GM23248 (cell line): ENCODE results near the gene SSB. TPM values are rescaled to one million over a fixed set of nuclear protein-coding genes. Genes with fewer than 3 reads are reported as not detected.

ENCODE experiments used
- DNase-seq: peaks from one replicate; pipeline ENCODE4 v3.0.0-alpha.2; 2015
- H2AFZ ChIP-seq: fragments of 200-600 bp; sonication (generic); 2 replicates; pipeline ENCODE4 v1.6.1; 2016; ENCODE audit warnings: antibody characterized with exemption
- H3F3A ChIP-seq: fragments of 200-600 bp; sonication (generic); 2 replicates; pipeline ENCODE4 v1.6.1; 2016; ENCODE audit warnings: mild to moderate bottlenecking, antibody characterized with exemption, mixed run types; ENCODE audit not compliant: insufficient read depth
- H3K27ac ChIP-seq: fragments of 200-600 bp; sonication (generic); 2 replicates; pipeline ENCODE4 v1.5.1; 2016; ENCODE audit warnings: mild to moderate bottlenecking
- H3K27me3 ChIP-seq: fragments of 200-600 bp; sonication (generic); replicated peaks from 2 replicates; pipeline ENCODE4 v1.6.1; 2016; ENCODE audit warnings: mild to moderate bottlenecking; ENCODE audit not compliant: insufficient read depth
- H3K36me3 ChIP-seq: fragments of 200-600 bp; sonication (generic); 2 replicates; pipeline ENCODE4 v1.6.1; 2016; ENCODE audit warnings: low read depth, mild to moderate bottlenecking
- H3K4me1 ChIP-seq: fragments of 200-600 bp; sonication (generic); 2 replicates; pipeline ENCODE4 v1.6.1; 2016; ENCODE audit warnings: mild to moderate bottlenecking; ENCODE audit not compliant: insufficient read depth
- H3K4me2 ChIP-seq: fragments of 200-600 bp; sonication (generic); one replicate; pipeline ENCODE4 v1.6.1; 2016; ENCODE audit warnings: mild to moderate bottlenecking; ENCODE audit not compliant: unreplicated experiment
- H3K4me3 ChIP-seq: fragments of 200-600 bp; sonication (generic); 2 replicates; pipeline ENCODE4 v1.5.1; 2016; ENCODE audit warnings: mild to moderate bottlenecking
- H3K79me2 ChIP-seq: fragments of 200-600 bp; sonication (generic); 2 replicates; pipeline ENCODE4 v1.6.1; 2016; ENCODE audit warnings: mild to moderate bottlenecking; ENCODE audit not compliant: insufficient read depth
- H3K9ac ChIP-seq: fragments of 200-600 bp; sonication (generic); 2 replicates; pipeline ENCODE4 v1.6.1; 2016; ENCODE audit warnings: mild to moderate bottlenecking
- H3K9me2 ChIP-seq: fragments of 200-600 bp; sonication (generic); 2 replicates; pipeline ENCODE4 v1.6.1; 2016; ENCODE audit warnings: mixed run types, mild to moderate bottlenecking, moderate library complexity; ENCODE audit not compliant: insufficient read depth
- H3K9me3 ChIP-seq: fragments of 200-600 bp; sonication (generic); one replicate; pipeline ENCODE4 v1.6.1; 2017; ENCODE audit warnings: low read depth
- H4K20me1 ChIP-seq: fragments of 200-600 bp; sonication (generic); 2 replicates; pipeline ENCODE4 v1.6.0; 2016; ENCODE audit not compliant: insufficient read depth
- EZH2 ChIP-seq: fragments of 200-600 bp; sonication (generic); IDR thresholded peaks from 2 replicates; pipeline ENCODE4 v1.6.1; 2018; ENCODE audit warnings: antibody characterized with exemption, mild to moderate bottlenecking; ENCODE audit not compliant: insufficient read depth, poor library complexity, severe bottlenecking
- EZH2phosphoT487 ChIP-seq: fragments of 200-600 bp; sonication (generic); IDR thresholded peaks from 2 replicates; pipeline ENCODE4 v1.6.1; 2018; ENCODE audit warnings: antibody characterized with exemption, moderate library complexity, mild to moderate bottlenecking, low read depth; ENCODE audit not compliant: insufficient read depth
- WGBS, 2 experiments: methylation state at CpG; one replicate each; pipeline ENCODE4 v1.1.6; 2015 to 2017; ENCODE audit warnings: low lambda C conversion rate in 2 of 2, low coverage in 1 of 2; ENCODE audit errors: missing lambda C conversion rate in 2 of 2; 5-methylcytosine and 5-hydroxymethylcytosine counted together
- in situ Hi-C: fragments of 300-500 bp; cut with MboI; formaldehyde crosslinking; loops from 2 replicates; pipeline ENCODE4 v1.15.0; 2020
- polyA plus RNA-seq: library from polyadenylated mRNA; unstranded; fragments of >200 nt; fragmentation: Nextera tagmentation; extraction: Ambion mirVana; gene quantifications from 2 replicates; pipeline ENCODE4 v1.2.1, GENCODE V29; 2016
- total RNA-seq: library from RNA; depleted of rRNA; stranded (reverse); fragments of >200 nt; shearing (Covaris generic); gene quantifications from 2 replicates; pipeline ENCODE4 v1.2.3, GENCODE V29; 2014

Gene SSB
- total and polyA plus RNA-seq, 2 experiments from 2014 or later: 80.4 to 204 TPM

DNA sequence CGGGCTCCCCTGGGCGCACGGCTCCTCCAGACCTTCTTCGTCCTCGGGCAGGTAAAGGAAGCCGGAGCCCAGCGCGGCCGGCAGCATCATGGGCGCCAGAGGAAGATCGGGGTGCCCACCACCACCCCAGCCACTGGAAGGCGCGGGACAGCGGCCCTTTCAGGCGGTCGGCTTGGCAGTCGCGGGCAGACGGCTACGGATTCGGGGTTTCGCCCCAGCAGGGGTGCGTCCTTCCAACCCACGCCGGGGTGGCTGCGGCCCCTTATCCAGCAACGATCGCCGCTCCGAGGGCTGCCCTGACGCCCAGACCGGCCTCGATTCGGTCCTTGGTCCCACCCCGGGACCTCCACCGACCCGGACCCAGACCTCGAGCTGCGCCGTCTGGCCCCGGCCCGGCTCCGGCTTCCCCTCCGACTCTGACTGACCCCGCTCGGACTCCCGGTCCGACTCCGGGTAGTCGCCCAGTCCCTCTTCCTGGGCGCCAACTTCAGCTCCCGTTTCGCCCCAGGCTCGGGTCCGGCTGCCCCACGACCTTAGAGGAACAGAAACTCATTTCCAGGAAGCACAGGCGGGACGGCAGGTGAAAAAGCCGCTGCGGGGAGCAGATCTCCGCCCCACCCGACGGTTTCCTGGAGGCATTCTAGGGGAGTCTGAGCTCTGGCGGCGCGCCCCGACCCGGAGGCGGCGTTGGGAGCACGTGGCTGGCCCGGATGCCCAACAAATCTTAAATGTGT, 30.2 kb upstream of the SSB start:
- Histone ChIP-seq H2AFZ (peak overlapping the region; percentile 87), H3K4me2 (peak overlapping the region; percentile 72), H3K9me3 (no peaks in the 10 kb centered on the region), H3K4me1 (no peaks in the 10 kb centered on the region), H3F3A (no peaks in the 10 kb centered on the region), H4K20me1 (no peaks in the 10 kb centered on the region), H3K27ac (no peak overlapping the region), H3K27me3 (peaks cover 24% of the 10 kb centered on the region), H3K4me3 (peak overlapping the region; percentile 67), H3K9ac (0 out of 2 replicates have a peak overlapping the region, but pooled peaks have one; percentile 13), H3K9me2 (no peaks in the 10 kb centered on the region), H3K79me2 (no peaks in the 10 kb centered on the region), H3K36me3 (no peaks in the 10 kb centered on the region)
- TF ChIP-seq EZH2: peak; percentile 62
- no peak for TF ChIP-seq EZH2phosphoT487
- peak; percentile 35 for DNase-seq
- in situ Hi-C loops: no loop called here
- 15 to 28% methylated on average over 21 to 60 of the region's 72 CpGs for WGBS, 2 experiments

GRCh38 chr2:169771021-169771420, 27.6 kb upstream of the SSB start:
- H3K27ac ChIP-seq: no peak overlapping the region
- H3K4me3 ChIP-seq: no peak overlapping the region
- H4K20me1 ChIP-seq: no peaks in the 10 kb centered on the region
- H2AFZ ChIP-seq: no peak overlapping the region
- no peak overlapping the region for H3K9ac ChIP-seq
- WGBS, 2 experiments: 79 to 82% methylated on average over 5 of the region's 5 CpGs
- no peaks in the 10 kb centered on the region for H3K79me2 ChIP-seq
- H3K4me1 ChIP-seq: peaks cover 4% of the 10 kb centered on the region; the same call in 1 of the 2 replicates
- H3F3A ChIP-seq: no peaks in the 10 kb centered on the region
- TF ChIP-seq EZH2phosphoT487 (no peak), EZH2 (no peak)
- DNase-seq: no peak
- in situ Hi-C loops: no loop called here
- H3K9me3 ChIP-seq: no peaks in the 10 kb centered on the region
- H3K27me3 ChIP-seq: peaks cover 24% of the 10 kb centered on the region
- no peak overlapping the region for H3K4me2 ChIP-seq
- no peaks in the 10 kb centered on the region for H3K36me3 ChIP-seq
- H3K9me2 ChIP-seq: no peaks in the 10 kb centered on the region

- Histone ChIP-seq H3K4me3 (no peak overlapping the region), H3K4me1 (peaks cover 5% of the 10 kb centered on the region; the same call in 1 of the 2 replicates), H3K9me3 (no peaks in the 10 kb centered on the region), H3K9me2 (no peaks in the 10 kb centered on the region), H3K79me2 (no peaks in the 10 kb centered on the region), H3K36me3 (no peaks in the 10 kb centered on the region), H3F3A (no peaks in the 10 kb centered on the region), H4K20me1 (no peaks in the 10 kb centered on the region), H2AFZ (no peak overlapping the region), H3K4me2 (no peak overlapping the region), H3K9ac (no peak overlapping the region), H3K27ac (no peak overlapping the region), H3K27me3 (peaks cover 24% of the 10 kb centered on the region)
- TF ChIP-seq EZH2phosphoT487 (no peak), EZH2 (no peak)
- in situ Hi-C loops: no loop called here
- 95% methylated on average over 2 of the region's 2 CpGs for WGBS, 2 experiments
- DNase-seq: no peak
These were observed 27.1 kb upstream of the SSB start for GRCh38 chr2:169771612-169772011.

DNA sequence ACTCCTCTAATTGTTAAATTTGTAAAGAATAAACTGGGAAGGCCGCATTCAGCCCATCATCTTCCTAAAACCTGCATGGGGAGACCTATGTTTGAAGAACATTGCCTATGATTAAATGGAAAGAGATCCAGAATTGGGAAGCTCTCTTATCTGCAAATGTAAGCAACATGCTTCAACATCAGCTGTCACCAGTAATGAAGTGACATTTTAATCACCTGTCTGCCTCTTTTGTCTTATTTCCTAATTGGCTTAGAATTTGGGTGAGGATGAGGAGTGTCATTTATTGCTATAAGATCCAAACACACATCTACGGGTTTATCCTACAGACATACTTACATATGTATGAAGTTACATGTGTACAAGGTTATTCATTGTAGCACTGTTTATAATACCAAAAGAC, 26.0 kb upstream of the SSB start:
- Histone ChIP-seq H4K20me1 (no peaks in the 10 kb centered on the region), H3K9ac (no peak overlapping the region), H3K27ac (no peak overlapping the region), H3F3A (no peaks in the 10 kb centered on the region), H3K4me1 (peaks cover 5% of the 10 kb centered on the region; the same call in 1 of the 2 replicates), H3K79me2 (no peaks in the 10 kb centered on the region), H3K27me3 (peaks cover 21% of the 10 kb centered on the region), H3K36me3 (no peaks in the 10 kb centered on the region), H3K4me2 (no peak overlapping the region), H3K9me2 (no peaks in the 10 kb centered on the region), H2AFZ (no peak overlapping the region), H3K9me3 (no peaks in the 10 kb centered on the region), H3K4me3 (no peak overlapping the region)
- in situ Hi-C loops: no loop called here
- no peak for DNase-seq
- TF ChIP-seq EZH2: no peak
- TF ChIP-seq EZH2phosphoT487: no peak
- 68 to 71% methylated on average over 2 of the region's 2 CpGs for WGBS, 2 experiments
